ENCODE measurements around the gene NDUFC1. TPM values are rescaled to one million over a fixed set of nuclear protein-coding genes. Genes with fewer than 3 reads are reported as not detected.
A peak's percentile ranks its signal among the peaks of the same experiment; 100 is the strongest.

Gene NDUFC1
- 222 TPM for total RNA-seq
- long read RNA-seq, transcript NDUFC1-209 (5 exons, 1,198 nt): major isoform, 58 of 246 reads
- long read RNA-seq, partial matches to known transcripts: 164 of 246 reads
- long read RNA-seq, other reads (novel, unspliced or antisense): 18 of 246 reads

DNA sequence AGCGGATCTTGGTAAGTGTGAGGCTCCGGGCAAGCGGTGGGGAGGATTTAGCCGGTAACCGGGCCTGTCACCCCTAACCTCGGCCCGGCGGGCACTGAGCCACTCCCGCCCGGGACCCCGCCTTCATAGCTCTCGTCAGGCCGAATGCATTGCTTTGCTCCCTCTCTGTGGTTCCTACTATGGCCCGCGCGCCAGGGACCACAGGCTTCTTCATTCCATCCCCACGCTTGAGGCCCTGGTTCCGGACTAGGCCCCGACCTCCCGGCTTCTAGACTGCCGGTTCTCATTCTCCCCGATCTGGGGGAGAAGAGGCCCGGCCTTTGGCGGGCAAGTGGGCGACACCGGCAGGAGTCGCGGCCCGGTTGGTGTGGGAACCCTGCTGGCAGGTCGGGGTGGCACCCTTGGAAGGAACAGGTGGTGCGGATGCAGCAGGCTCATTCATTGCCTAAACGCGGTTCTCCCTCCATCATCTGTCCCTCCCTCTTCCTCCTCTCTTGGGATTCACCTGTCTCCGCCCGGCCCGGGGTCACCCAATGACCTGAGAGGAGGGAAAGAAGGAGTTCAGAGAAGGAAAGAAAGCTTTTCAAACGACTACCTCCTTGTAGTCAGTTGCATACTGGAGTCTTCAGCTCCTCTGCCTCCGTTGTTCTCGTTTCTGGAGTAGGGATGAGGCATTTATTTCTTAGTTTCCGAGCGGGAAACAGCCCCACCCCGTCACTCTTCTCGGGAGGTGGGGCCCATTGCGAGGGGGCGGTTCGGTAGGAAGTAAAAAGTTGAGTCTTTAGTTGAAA is at the start of gene NDUFC1:
TSS of gene NDUFC1 (minus strand) at position 657 of the 791 bp plus-strand sequence. CDS start 6,679 bp downstream, outside the sequence.
- TF ChIP-seq, protein P1, sequence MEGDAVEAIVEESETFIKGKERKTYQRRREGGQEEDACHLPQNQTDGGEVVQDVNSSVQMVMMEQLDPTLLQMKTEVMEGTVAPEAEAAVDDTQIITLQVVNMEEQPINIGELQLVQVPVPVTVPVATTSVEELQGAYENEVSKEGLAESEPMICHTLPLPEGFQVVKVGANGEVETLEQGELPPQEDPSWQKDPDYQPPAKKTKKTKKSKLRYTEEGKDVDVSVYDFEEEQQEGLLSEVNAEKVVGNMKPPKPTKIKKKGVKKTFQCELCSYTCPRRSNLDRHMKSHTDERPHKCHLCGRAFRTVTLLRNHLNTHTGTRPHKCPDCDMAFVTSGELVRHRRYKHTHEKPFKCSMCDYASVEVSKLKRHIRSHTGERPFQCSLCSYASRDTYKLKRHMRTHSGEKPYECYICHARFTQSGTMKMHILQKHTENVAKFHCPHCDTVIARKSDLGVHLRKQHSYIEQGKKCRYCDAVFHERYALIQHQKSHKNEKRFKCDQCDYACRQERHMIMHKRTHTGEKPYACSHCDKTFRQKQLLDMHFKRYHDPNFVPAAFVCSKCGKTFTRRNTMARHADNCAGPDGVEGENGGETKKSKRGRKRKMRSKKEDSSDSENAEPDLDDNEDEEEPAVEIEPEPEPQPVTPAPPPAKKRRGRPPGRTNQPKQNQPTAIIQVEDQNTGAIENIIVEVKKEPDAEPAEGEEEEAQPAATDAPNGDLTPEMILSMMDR (IDR thresholded peaks at IDR 0.05; ENCODE audit: borderline replicate concordance): peak; percentile 29
- H3K4me3 ChIP-seq: peak within 1 kb of the TSS; percentile 82

DNA sequence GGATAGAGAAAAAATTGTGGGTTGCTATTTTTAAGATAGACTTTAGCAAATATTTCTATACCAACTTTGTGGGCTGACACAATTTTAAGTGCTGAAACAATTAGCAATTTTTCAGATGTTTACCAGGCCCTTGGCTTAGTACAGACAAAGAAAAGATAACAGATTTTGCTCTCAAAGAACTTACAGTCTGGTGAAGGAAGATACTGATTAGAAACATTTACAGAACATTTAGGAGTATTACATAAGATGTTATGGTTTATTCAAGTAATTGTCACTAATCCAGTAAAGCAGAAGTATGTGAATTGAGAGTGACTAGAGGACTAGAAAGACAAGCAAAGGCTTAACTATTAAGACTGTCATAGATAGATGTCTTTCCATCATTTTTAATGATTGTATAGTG is 35.3 kb upstream of the NDUFC1 start:
- no peaks in the 10 kb centered on the region for H3K27me3 ChIP-seq (ENCODE audit: low read depth)
- H3K36me3 ChIP-seq: peaks cover 41% of the 10 kb centered on the region
- TF ChIP-seq, protein P1 (IDR thresholded peaks at IDR 0.05; ENCODE audit: borderline replicate concordance): no peak

More for the DNA sequence above, at the start of gene NDUFC1:
- Histone ChIP-seq H3K9me3 (replicated peaks) (peaks cover 4% of the 10 kb centered on the region), H3K27ac (replicated peaks) (peak within 1 kb of the TSS; percentile 97), H3K4me1 (peaks cover 61% of the 10 kb centered on the region), H3K36me3 (no peaks in the 10 kb centered on the region), H3K27me3 (ENCODE audit: low read depth) (no peaks in the 10 kb centered on the region)
- DNase-seq: peak; percentile 40
- intact Hi-C loops (cut with micrococcal nuclease): no loop called here

DNA sequence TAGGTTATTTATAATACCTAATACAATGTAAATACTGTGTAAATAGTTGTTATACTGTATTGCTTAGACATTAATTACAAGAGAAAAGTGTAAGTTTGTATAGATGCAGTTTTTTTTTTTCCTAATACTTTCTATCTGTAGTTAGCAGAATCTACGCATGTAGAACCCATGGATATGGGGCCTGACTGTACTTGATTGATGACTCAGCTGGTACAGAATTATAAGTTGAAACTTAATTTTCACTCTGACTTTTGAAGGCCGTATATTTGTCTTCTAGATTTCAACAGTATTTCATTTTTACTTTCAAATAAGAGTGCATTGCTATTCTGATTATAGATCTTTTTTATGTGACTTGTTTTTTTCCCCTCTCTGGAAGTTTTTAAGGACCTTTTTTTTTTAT is 30.8 kb upstream of the NDUFC1 start:
- Histone ChIP-seq H3K4me3 (no peak overlapping the region), H3K27ac (replicated peaks) (no peak overlapping the region), H3K36me3 (peaks cover 22% of the 10 kb centered on the region), H3K4me1 (no peaks in the 10 kb centered on the region), H3K9me3 (replicated peaks) (no peaks in the 10 kb centered on the region), H3K27me3 (ENCODE audit: low read depth) (no peaks in the 10 kb centered on the region)
- DNase-seq: no peak
- intact Hi-C loops (cut with micrococcal nuclease): no loop called here
- TF ChIP-seq, protein P1 (IDR thresholded peaks at IDR 0.05; ENCODE audit: borderline replicate concordance): no peak

More for the DNA sequence above, 35.3 kb upstream of the NDUFC1 start:
- H3K27ac ChIP-seq (replicated peaks): no peak overlapping the region
- no peak for DNase-seq
- no peak overlapping the region for H3K4me3 ChIP-seq
- no peaks in the 10 kb centered on the region for H3K9me3 ChIP-seq (replicated peaks)
- intact Hi-C loops (cut with micrococcal nuclease): no loop called here
- H3K4me1 ChIP-seq: no peaks in the 10 kb centered on the region

GRCh38 chr4:139331185-139331584 is 28.9 kb upstream of the NDUFC1 start:
- TF ChIP-seq, protein P1 (IDR thresholded peaks at IDR 0.05; ENCODE audit: borderline replicate concordance): no peak
- no peaks in the 10 kb centered on the region for H3K9me3 ChIP-seq (replicated peaks)
- DNase-seq: no peak
- no peak overlapping the region for H3K27ac ChIP-seq (replicated peaks)
- H3K36me3 ChIP-seq: peaks cover 22% of the 10 kb centered on the region
- no peaks in the 10 kb centered on the region for H3K4me1 ChIP-seq
- no peak overlapping the region for H3K4me3 ChIP-seq
- no peaks in the 10 kb centered on the region for H3K27me3 ChIP-seq (ENCODE audit: low read depth)
- intact Hi-C loops (cut with micrococcal nuclease): no loop called here

DNA sequence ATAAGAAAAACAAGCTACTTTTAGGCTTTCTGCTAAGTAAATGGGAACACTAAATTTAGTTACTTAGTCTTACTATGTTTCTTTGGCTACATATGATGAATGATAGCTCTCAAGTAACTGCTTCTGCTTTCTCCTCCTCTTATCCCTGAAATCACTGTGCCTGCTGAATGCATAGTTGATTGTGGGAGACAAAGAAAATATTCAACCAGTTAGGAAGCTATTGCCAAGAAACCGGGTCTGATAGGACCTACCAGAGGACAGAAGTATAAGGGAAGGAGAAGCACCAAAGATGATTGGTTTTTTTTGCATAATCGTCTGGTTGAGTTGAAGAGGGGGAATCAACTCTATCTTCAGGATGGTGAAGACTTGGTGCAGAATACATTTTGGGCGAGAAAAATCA is 28.0 kb upstream of the NDUFC1 start:
- Histone ChIP-seq H3K27ac (replicated peaks) (no peak overlapping the region), H3K4me1 (no peaks in the 10 kb centered on the region), H3K36me3 (peaks cover 19% of the 10 kb centered on the region), H3K4me3 (no peak overlapping the region), H3K27me3 (ENCODE audit: low read depth) (no peaks in the 10 kb centered on the region), H3K9me3 (replicated peaks) (no peaks in the 10 kb centered on the region)
- no peak for DNase-seq
- TF ChIP-seq, protein P1 (IDR thresholded peaks at IDR 0.05; ENCODE audit: borderline replicate concordance): no peak
- intact Hi-C loops (cut with micrococcal nuclease): no loop called here

Data from left ventricle myocardium inferior (tissue), 1 donor.